Measurements from ENCODE around the gene IGSF9. TPM values are rescaled to one million over a fixed set of nuclear protein-coding genes. Genes with fewer than 3 reads are reported as not detected.

Gene IGSF9
- total and polyA plus RNA-seq, 2 of the 4 experiments (the other 2 are of a cell fraction), result 0.05 TPM; not detected in 1

DNA sequence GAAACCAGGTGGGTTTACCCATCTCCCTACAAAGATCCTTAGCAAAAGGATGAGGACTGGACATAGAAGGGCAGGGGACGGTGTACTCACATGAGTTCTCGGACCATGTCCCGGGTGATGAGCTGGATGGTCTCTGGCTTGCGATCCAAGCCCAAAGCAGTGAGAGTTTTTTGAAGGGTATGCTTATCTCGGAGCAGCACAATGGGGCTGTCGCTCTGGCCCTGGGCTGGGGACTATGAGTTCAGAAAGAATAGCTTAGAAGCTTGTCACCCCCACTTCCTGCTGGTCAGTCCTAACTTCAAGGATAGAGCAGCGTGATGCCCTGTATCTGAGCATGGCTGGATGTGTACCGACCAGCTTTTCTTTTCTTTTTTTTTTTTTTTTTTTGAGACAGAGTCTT is 55.0 kb downstream of the IGSF9 start:
- Histone ChIP-seq H3K27me3 (ENCODE audit: control insufficient read depth, insufficient read depth, low read length) (no peaks in the 10 kb centered on the region), H2BK20ac (ENCODE audit: low read depth, low read length) (peak overlapping the region; percentile 100), H3K4me3 (ENCODE audit: insufficient read depth, low read depth, low read length) (no peak overlapping the region), H2AK5ac (ENCODE audit: low read depth, low read length) (peak overlapping the region; percentile 100), H4K5ac (ENCODE audit: low read depth, low read length) (peak overlapping the region; percentile 96), H3K18ac (ENCODE audit: low read depth, low read length) (peak overlapping the region; percentile 90), H3K9me1 (ENCODE audit: insufficient read depth, low read length) (peaks cover 4% of the 10 kb centered on the region), H3K23ac (ENCODE audit: low read depth, low read length) (peak overlapping the region; percentile 97; the same call in 1 of the 2 replicates), H3K4ac (ENCODE audit: low read depth, low read length) (peak overlapping the region; percentile 99), H3K4me1 (ENCODE audit: control insufficient read depth, insufficient read depth, low read length) (peaks cover 9% of the 10 kb centered on the region), H2BK15ac (ENCODE audit: low read depth, low read length) (peak overlapping the region; percentile 98; the same call in 2 of the 3 replicates), H4K20me1 (ENCODE audit: insufficient read depth, low read length) (no peaks in the 10 kb centered on the region), H2BK5ac (ENCODE audit: low read depth, low read length, poor library complexity, severe bottlenecking) (peak overlapping the region; percentile 92), H2BK120ac (ENCODE audit: low read depth, low read length) (peak overlapping the region; percentile 100), H2AFZ (replicated peaks; ENCODE audit: low read length, poor library complexity) (peak overlapping the region; percentile 84), H3K36me3 (ENCODE audit: control insufficient read depth, insufficient read depth, low read length) (no peaks in the 10 kb centered on the region), H4K8ac (ENCODE audit: low read depth in 2 of 2, low read length in 2 of 2) (peak overlapping the region; percentile 93 to 95), H4K91ac (ENCODE audit: insufficient read depth, low read depth, low read length) (peak overlapping the region; percentile 88), H3K9me3 (ENCODE audit: control insufficient read depth, insufficient read depth, low read length) (no peaks in the 10 kb centered on the region), H3K56ac (ENCODE audit: extremely low read depth, insufficient read depth, low read length) (peak overlapping the region; percentile 75), H3K27ac (ENCODE audit: insufficient read depth, low read length) (peak overlapping the region; percentile 93), H3K14ac (replicated peaks; ENCODE audit: low read depth, low read length) (peak overlapping the region; percentile 98), H3K79me1 (ENCODE audit: low read depth in 1 of 2, low read length in 2 of 2) (peaks cover 0 to 4% of the 10 kb centered on the region in 2 experiments; a peak in 2 of 4 replicates), H3K9ac (ENCODE audit: low read depth, low read length) (peak overlapping the region; percentile 55), H3K4me2 (ENCODE audit: low read depth, low read length) (no peak overlapping the region), H2AK9ac (replicated peaks; ENCODE audit: low read depth, low read length, poor library complexity) (peak overlapping the region; percentile 96)
- BruUV-seq (replicated peaks), result no TSS peak
- DNase-seq (no peak), ATAC-seq (ENCODE audit: low read depth) (no peak)
- dilution Hi-C loops (cut with HindIII; ENCODE audit: low sequenced_read_pairs, unreplicated experiment), result loop anchor here (25.0 kb wide), 1 partner anchor 103 kb away; the partner anchor contains the start of gene DUSP23
- TF ChIP-seq BHLHE40 (IDR thresholded peaks at IDR 0.05; ENCODE audit: low read depth, low read length), result no peak
- TF ChIP-seq, protein P1, sequence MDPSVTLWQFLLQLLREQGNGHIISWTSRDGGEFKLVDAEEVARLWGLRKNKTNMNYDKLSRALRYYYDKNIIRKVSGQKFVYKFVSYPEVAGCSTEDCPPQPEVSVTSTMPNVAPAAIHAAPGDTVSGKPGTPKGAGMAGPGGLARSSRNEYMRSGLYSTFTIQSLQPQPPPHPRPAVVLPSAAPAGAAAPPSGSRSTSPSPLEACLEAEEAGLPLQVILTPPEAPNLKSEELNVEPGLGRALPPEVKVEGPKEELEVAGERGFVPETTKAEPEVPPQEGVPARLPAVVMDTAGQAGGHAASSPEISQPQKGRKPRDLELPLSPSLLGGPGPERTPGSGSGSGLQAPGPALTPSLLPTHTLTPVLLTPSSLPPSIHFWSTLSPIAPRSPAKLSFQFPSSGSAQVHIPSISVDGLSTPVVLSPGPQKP (IDR thresholded peaks at IDR 0.05; ENCODE audit: borderline replicate concordance, low read depth, low read length), result no peak
- TF ChIP-seq CEBPB (IDR thresholded peaks at IDR 0.05; ENCODE audit: low read depth, low read length), result no peak
- no peak for TF ChIP-seq CTCF (conservative IDR thresholded peaks at IDR 0.05; ENCODE audit: low read depth, low read length)
- no peak for TF ChIP-seq MAZ (IDR thresholded peaks at IDR 0.05; ENCODE audit: borderline replicate concordance, low read depth, low read length)
- TF ChIP-seq RFX5 (IDR thresholded peaks at IDR 0.05; ENCODE audit: low read depth, low read length), result no peak
- no peak for TF ChIP-seq FOS (IDR thresholded peaks at IDR 0.05; ENCODE audit: low read depth, low read length)
- TF ChIP-seq CHD1 (IDR thresholded peaks at IDR 0.05; ENCODE audit: low read depth, low read length), result no peak
- no peak for TF ChIP-seq MAFK (IDR thresholded peaks at IDR 0.05; ENCODE audit: low read depth, low read length)
- TF ChIP-seq SMC3 (IDR thresholded peaks at IDR 0.05; ENCODE audit: low read depth, low read length), result no peak
- no peak for TF ChIP-seq RCOR1 (IDR thresholded peaks at IDR 0.05; ENCODE audit: insufficient replicate concordance, low read length)
- TF ChIP-seq RAD21 (IDR thresholded peaks at IDR 0.05; ENCODE audit: low read length), result no peak
- TF ChIP-seq POLR2A (IDR thresholded peaks at IDR 0.05; ENCODE audit: low read depth, low read length), result no peak
- TF ChIP-seq NFE2L2 (IDR thresholded peaks at IDR 0.05; ENCODE audit: low read depth, low read length), result no peak
- in situ Hi-C loops (cut with MboI; ENCODE audit: low sequenced_read_pairs), result loop anchor here (5.0 to 25.0 kb wide), 2 partner anchors 93 to 678 kb away; partner anchors contain the start of gene ACKR1
- 95% methylated on average over 3 of the region's 8 CpGs; no CpG with 5 or more reads in 1 of the 2 experiments for WGBS, 2 experiments (ENCODE audit: extremely low coverage in 2 of 2, insufficient read length in 1 of 2)
- CTCF ChIA-PET, result interaction anchor here (0.9 to 9.2 kb wide), 15 partner anchors 9 to 729 kb away, joined by 3 to 150 read pairs (median 5); partner anchors contain the start of gene DUSP23
- POLR2A ChIA-PET (ENCODE audit: unreplicated experiment), result interaction anchor here (1.0 kb wide), 1 partner anchor 90 kb away, joined by 3 read pairs; no protein-coding TSS in a partner anchor
- intact Hi-C loops (cut with micrococcal nuclease), result loop anchor here (2.0 kb wide), 4 partner anchors 34 to 730 kb away; partner anchors contain the start of gene TAGLN2

All from IMR-90 (cell line).